Retinal pigment epithelial cell (primary cell): ENCODE data around the gene RIF1.

Source experiments
- DNase-seq: peaks from one replicate; pipeline ENCODE4 v3.0.0-alpha.2; 2010; ENCODE audit warnings: low read depth
- H3K4me3 ChIP-seq: 2 replicates; pipeline ENCODE4 v1.5.1; 2011; ENCODE audit warnings: mild to moderate bottlenecking, low read length, control low read depth, moderate library complexity
- CTCF ChIP-seq: conservative IDR thresholded peaks from 2 replicates; pipeline ENCODE4 v1.5.1; 2011; ENCODE audit warnings: low read depth, low read length, control low read depth, inconsistent platforms

RIF1 gene

GRCh38 chr2:151379169-151379568 is 30.5 kb upstream of the RIF1 start:
- no peak for TF ChIP-seq CTCF
- DNase-seq: no peak
- no peak overlapping the region for H3K4me3 ChIP-seq

GRCh38 chr2:151380580-151381235 is 29.0 kb upstream of the RIF1 start:
- TF ChIP-seq CTCF: no peak
- DNase-seq: no peak
- no peak overlapping the region for H3K4me3 ChIP-seq

- no peak for DNase-seq
- no peak for TF ChIP-seq CTCF
These were observed 28.4 kb upstream of the RIF1 start for GRCh38 chr2:151381266-151381665.

GRCh38 chr2:151388011-151388410 is 21.7 kb upstream of the RIF1 start:
- no peak for TF ChIP-seq CTCF
- DNase-seq: no peak
- H3K4me3 ChIP-seq: no peak overlapping the region

More at GRCh38 chr2:151381266-151381665, 28.4 kb upstream of the RIF1 start:
- no peak overlapping the region for H3K4me3 ChIP-seq

- no peak for TF ChIP-seq CTCF
- no peak for DNase-seq
- H3K4me3 ChIP-seq: no peak overlapping the region
These were observed 18.3 kb upstream of the RIF1 start for GRCh38 chr2:151391436-151391835.

- no peak overlapping the region for H3K4me3 ChIP-seq
- DNase-seq: no peak
- no peak for TF ChIP-seq CTCF
These were observed 15.2 kb upstream of the RIF1 start for GRCh38 chr2:151394509-151394908.

GRCh38 chr2:151395509-151396374 is 14.0 kb upstream of the RIF1 start:
- no peak overlapping the region for H3K4me3 ChIP-seq
- no peak for TF ChIP-seq CTCF
- DNase-seq: no peak
